HG03175 (cell line): ENCODE results near the gene TSEN54.
A peak's percentile ranks its signal among the peaks of the same experiment; 100 is the strongest.

Experiments
- ATAC-seq: cut with Tn5 transposase; IDR thresholded peaks from one replicate; pipeline ENCODE4 v1.9.1; 2021; ENCODE audit warnings: mild to moderate bottlenecking, moderate library complexity; ENCODE audit not compliant: unreplicated experiment

The TSEN54 gene

DNA sequence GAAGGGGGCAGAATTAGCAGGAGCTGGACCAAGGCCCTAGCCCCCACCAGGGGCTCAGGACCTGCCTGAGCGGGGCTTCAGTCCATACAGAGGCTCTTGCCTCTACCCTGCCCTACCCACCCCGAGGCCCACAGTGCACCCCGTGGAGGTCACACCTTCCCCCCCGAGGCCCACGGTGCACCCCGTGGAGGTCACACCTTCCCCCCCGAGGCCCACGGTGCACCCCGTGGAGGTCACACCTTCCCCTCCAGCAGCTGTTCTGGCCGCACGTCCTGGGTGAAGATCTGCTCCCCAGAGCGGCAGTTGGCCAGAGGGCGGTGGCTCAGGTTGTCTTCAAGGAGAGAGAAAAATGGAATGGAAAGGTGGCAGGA, 12.4 kb upstream of the TSEN54 start:
- no peak for ATAC-seq

DNA sequence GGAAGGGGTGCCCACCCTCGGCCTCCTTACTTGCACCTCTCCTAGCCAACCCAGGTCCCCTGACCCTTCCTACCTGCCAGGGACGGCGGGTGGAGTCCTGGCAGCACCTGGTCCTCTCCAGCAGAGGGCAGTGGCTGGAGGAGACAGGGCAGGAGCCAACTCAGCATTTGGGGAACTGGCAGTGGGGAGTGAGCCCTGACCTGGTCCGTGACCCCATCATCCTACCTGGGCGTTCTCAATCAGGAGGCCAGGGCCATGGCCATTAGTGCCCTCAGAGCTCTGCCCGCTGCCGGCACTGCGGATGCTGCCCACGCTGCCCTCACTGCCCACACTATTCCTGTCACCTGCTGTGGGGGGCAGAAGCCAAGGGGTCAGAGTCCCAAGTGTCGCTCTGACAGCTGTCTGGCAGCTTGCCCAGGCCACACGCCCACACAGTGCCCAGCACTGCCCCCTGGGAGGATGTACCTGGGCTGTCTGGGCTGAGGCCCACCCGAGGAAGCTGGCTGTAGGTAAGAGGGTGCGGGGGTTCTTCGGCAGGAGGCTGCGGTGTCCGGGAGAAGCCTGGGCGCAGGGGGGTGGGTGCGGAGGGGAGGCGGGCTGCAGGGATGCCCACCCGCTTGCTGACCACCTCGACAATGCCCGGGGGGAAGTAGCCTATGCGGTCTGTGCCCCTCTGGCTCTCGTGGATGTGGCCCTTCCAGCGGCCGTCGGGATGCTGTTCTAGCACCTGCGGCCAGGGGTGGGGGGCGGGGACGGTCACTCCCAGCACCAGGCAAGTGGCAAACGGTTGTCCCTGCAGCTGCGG, 11.8 kb upstream of the TSEN54 start:
- no peak for ATAC-seq

DNA sequence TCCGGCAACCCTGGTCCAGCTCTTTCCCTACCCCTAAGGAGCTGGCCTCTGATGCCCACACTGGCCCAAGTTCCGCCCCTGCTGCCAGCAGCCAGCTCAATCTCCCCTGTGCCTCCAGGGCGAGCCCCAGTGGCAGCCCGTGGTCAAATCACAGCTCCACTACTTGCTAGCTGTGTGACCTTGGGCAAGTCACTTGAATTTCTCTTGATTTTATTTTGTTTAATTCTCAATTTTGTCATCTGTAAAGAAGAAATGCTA, 11.2 kb upstream of the TSEN54 start:
- no peak for ATAC-seq

DNA sequence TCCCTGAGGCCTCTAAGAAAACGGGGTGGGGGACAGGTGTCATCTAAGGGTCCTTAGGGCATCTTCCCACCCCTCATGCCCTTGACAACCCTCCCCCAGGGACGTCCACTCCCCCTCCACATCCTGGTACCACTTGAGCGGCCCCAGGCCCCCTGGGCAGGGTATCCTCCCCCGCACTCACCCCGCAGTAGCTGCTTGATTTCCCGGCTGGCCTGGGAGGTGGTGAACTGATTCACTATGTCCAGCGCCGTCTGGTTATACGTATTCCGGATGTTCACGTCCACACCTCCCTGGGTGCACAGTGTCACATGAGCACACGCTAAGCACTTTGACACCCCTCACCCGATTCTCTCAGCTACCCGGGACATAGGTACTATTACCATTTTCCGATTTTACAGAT, 10.7 kb upstream of the TSEN54 start:
- no peak for ATAC-seq

DNA sequence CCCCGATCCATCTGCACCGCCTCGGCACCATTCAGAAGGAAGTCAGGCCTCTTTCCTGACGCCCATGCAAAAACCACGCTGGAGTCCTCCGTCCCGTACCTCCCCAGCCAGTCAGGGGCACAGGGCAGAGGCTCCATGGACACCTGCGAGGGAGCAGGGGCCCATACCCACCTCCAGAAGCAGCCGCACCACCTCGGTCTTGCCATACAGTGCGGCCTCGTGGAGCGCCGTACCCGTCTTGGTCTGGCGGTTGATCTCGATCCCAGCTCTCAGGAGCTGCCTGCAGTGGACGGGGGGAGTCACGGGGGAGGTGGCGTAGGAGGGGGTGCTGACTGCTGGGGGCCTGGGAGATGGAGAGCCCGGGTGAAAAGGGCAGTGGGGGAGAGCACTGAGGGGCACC, 10.2 kb upstream of the TSEN54 start:
- no peak for ATAC-seq

DNA sequence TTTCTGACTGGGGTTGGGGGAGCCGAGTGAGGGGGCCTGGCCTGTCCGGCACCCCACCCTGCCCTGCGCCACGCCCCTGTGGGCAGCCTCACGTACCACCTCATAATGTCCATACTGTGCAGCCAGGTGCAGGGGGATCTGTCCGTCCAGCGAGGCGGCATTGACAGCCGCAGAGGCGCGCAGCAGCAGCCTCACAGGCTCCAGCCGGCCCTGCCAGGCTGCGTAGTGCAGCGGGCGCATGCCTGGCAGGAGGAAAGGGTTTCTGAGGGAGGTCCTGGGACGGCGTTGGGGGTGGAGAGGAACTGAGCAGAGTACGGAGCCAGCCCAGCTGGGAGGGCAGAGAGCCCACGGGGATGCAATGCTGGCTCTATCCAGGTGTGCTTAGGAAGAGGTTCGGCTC, 9.4 kb upstream of the TSEN54 start:
- ATAC-seq: no peak

DNA sequence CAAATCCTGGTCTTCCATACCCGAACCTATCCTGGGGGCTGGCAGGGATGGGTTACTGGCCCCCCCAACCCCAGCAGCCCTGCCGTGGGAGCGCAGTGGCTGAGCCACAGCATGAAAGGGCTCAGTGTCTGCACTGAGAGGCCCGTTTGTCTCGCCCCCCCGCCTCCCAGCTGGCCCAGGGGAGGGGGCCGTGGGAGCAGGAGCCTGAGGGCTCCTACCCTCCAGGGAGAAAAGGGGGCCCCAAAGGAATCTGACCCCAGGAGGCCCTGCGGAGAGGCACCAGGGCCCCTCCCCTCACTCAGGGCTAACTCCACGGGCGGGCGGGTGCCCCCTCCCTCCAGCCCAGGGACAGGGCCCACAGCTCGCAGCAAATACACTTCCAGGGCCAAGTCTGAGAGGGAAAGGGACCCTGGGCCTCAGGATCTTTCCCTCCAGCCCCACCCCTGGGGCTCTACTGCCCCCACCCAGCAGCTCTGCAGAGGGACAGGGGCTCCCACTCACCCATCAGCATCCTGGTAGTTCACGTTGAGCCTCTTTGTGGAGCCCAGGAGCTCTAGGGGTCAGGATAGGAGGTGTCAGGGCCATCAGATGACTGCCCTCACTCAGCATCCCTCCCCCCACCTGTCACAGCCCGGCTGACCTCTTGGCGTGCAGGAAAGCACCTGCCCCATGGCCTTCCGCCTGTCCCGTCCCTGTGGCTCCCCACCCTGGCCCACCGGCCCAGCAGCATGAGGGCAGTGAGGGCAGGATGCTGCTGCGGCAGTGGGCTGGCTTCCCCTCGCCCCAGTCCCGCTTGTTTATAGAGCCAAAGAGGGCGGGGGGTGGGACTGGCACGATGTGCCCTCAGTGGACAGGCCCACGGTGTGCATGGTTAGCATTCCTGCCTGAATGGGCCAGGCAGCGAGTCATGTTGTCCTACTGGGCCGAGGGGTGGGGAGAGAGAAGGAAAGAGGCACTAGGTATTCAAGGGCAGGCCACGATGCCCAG, 8.3 kb upstream of the TSEN54 start:
- ATAC-seq: no peak

DNA sequence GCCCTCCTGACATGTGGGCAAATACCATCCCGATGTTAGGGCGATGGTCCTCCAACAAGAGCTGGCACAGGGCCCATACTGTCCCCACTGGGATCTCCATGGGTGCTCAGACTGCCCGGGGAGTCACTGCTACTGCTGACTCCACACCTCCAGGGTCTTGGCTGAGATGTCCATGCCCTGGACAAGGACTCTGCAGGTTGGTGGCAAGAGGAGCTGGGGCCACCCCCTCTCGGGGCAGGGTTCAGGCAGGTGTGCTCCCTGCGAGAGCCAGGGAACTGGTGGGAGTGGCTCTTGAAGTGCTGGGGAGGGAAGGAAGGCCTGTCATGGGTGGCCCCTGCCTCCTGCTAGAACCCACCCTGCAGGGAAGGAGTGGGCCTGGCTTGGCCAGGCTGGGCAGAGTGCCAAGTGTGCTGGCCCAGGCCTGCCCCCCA, 7.4 kb upstream of the TSEN54 start:
- no peak for ATAC-seq

DNA sequence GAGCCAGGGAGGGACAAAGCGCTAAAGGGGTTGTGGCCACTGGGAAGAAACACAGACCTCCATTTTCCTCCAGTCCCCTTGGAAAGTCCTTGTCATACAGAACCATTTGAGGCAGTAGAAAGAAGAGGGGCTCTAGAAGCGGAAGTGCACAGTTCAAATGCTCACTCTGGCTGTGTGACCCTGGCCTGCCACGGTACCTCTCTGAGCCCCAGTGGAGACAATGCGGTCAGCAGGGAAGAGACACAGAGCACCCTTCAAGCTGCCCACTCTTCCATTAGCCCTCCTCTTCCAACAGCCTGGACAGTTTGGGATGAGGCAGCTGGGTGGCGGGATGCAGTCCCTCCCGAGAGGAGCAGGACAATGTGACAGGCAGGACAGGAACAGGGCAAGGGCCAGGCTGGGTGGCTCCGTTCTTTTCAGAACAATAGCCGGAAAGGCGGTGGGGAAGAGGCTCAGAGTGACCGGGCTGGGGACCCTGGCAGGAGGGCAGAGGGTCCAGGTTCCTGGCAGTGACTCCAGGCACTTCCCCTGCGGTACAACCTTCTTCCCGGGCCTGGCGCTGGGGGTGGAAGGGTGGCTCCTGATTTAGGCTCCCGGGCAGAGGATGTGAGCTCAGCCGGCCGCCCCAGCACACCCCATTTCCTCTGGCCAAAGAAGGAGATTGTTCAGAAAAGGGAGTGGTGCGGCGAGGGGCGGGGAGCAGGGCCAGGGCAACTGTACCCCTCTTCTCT, 6.6 kb upstream of the TSEN54 start:
- ATAC-seq: no peak

DNA sequence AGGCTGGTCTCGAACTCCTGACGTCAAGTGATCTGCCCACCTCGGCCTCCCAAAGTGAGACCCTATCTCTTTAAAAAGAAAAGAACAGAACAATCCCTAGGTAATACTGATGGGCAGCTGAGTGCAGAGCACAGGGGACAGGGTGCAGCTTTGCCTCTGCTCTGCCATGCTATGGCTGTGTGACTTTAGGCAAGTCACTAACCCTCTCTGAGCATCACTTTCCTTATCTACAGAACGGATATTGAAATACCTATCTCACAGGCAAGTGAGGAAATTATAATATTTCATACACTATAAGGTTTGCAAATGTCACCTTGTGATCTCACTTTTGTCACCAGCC, 5.1 kb upstream of the TSEN54 start:
- ATAC-seq: no peak

DNA sequence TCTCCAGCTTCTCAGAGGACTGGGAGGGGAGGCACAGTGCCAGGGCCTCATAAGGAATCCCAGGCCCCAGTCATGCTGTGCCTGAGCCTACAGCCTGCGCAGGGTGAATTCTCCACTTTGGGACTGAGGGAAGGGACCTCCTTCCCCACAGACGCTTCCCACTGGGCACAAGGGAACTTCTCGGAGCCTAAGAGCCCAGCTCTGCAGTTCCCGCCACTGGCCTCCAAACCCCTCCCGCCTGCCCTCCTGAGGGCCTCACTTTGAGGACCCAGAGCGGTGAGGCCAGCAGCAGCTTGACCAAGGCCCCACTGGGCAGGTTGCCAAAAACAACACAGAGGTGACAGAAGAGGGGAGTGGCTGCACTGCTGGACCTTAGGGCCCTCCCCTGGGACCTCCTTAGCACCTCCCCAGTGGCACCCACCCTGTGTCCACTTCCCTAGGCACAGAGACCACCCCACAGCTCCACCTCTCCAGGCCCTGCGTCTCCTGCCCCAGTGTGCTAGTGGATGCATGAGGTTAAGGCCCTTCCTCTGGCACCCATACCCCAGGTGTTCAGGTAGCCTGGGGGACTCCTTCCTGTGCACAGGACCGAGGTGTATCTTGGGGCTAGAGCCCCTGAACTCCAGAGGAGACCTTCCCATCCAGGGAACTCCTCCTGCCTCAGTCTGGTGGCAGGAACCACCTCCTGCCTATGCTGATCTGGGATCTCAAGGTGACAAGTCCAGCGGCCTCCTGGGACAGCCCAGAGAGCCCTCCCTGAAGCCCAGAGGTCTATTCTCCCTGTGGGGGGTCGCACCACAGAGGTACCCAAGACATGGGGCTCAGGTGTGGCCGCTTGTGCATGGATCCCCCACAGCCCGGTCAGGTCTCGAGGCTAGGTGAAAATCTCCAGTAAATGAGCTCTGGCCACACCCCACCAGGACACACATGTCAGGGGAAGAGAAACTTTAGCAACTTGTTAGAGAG, 4.4 kb upstream of the TSEN54 start:
- ATAC-seq: no peak

DNA sequence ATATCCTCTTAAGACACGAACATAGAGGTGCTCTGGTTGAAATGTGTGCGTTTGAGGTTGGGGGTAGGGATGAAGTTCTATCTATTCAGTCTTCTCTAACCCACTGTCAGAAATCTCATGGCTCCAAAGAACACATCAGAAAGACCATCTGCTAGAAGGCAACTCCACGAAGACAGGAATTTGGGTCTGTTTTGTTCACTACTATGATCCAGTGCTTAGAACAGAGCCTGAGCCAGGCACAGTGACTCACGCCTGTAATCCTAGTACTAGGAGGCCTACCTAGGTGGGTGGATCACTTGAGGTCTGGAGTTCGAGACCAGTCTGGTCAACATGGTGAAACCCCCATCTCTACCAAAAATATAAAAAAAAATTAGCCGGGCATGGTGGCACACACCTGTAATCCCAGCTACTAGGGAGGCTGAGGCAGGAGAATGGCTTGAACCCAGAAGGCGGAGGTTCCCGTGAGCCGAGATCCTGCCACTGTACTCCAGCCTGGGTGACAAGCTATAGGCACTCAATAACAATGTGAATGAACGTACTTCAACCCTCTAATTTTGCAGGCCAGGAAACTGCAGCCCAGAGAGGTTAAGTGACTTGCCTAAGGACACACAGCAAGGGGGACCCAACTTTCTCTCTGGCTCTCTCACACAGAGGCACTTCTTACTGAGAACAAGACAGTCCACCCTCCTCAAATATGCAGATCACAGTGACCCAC, 3.2 kb upstream of the TSEN54 start:
- no peak for ATAC-seq

DNA sequence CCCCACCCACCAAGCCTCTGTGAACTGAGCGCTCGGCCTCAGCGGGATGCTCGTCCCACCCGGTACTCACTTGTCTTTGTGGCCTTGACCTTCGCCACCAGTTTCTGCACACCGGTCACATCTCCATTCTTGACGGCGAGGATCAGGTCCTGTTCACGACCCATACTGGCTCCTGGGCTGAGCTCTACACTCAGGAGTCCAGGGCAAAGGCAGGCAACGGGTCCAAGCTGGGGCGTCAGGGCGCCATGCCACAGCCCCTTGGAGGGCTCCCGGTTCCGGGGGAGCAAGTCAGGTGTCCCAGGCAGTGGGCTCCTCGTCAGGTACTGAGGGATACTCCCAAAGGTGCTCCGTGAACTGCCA, 2.7 kb upstream of the TSEN54 start:
- ATAC-seq: no peak

DNA sequence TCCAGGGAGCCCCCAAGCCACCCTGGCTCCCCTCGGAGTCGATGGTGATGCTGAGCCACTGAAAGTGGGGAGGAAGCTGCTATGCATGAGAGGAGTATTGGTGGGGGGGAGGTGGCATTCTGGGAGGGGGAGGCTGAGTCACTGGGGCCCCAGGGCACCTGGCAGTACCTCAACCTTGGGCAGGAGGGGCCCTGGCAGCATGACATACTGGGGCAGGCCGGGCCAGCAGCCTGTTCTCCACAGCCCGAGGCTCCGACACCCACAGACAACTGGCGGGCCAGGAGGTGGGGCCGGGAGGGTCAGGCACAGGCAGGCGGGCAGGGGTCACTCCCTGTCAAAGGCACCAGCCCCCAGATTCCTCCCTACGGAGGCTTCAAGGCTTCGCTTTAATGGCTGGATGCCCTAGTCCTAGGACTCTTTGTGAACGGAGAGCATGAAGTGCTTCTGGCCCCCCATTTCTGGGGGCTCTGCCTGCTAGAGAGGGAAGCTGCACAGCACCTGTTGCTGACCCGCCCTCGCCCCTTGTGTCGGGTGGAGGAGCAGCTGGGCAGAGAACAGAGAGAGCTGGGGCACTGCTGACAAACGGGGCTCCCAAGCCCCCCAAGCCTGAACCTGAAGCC, 1.9 kb upstream of the TSEN54 start:
- ATAC-seq: no peak

DNA sequence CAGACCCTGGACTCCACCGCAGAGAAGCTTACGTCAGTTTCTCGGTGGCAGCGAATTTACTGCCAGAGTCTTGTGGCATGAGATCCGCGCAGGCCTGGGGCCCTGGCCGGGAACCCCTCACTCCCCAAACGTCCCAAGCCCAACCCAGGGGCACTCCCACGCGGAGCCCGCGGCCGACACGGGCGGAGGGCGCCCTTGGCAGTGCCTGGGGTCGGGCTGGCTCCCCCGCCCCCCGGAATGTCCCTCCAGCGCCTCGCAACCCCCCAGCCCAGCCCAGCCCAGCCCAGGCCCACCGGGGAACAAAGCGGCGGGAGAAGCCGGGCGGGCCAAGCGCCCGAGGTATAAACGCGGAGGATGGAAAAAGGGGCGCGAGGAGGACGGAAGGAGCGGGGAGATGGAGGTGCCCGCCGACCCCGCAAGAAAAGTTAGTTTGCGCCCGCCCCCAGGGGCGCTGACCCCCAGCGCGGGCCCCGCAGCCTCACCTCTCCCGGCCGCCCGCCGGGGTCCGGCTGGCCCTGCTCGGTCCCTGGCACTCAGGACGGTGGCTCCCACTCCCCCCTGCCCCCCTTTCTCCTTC, 1.3 kb upstream of the TSEN54 start:
- ATAC-seq: no peak

DNA sequence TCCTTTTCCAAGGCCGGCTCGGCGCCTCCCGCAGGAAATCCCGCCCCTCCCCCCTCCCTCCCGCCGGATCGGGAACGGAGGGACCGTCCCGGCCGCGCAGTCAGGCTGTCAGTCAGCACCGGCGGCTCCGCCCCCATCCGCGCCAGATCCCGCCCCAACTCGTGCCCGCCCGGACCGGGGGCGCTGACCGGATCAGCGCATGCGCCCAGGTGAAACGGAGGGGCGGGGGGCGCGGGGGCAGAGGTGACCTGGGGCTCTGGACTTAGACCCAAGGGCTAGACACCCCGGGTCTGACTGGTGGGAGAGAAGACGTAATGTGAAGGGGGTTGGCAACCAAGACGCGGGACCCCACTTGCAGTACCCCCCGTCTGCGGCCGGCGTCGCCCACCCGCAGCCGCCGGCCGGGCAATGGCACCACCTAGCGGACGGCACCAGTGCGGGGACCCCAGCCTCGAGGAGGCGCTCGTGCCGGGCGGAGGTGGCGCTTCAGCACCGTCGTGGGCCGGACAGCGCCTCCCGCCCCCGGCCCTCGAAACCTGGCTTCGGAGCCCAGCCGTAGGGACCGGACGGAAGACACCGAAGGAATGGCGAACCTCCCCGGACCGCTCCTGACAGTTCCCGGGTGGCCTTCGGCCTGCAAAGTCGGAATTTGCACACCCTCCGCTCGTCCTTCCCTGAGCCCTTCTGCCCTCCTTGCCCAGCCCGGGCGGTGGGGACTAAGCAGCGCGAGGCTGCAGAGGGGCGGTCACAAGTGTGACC, 653 bp upstream of the TSEN54 start, which contains the start of gene CASKIN2:
CASKIN2 (minus strand) TSS at position 42 of the 759 bp plus-strand sequence. CDS start 1,733 bp downstream, outside the sequence.
- ATAC-seq: peak; percentile 48

DNA sequence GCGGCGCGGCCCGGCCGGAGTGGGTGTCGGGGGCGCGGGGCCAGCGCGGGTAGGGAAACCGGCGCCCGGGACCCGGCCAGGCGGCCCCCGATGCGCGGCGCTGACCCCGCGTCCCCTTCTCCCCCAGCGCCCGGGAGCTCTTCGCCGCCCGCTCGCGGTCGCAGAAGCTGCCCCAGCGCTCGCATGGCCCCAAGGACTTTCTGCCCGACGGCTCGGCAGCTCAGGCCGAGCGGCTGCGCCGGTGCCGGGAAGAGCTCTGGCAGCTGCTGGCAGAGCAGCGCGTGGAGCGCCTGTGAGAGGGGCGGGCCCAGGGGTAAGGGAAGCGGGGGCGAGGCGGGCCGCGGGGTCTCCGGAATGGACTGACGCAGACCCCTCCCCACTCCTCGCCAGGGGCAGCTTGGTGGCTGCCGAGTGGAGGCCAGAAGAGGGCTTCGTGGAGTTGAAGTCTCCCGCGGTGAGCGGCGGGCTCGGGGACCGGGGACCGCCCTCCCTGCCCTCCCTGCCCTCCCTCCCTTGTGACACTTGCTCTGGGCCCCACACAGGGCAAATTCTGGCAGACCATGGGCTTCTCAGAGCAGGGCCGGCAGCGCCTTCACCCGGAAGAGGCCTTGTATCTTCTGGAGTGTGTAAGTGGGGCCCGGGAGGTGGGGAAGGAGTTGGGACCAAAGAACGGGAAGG, 430 bp downstream of the TSEN54 start:
- peak; percentile 18 for ATAC-seq
